NCI-H1048 (cell line): Measurements from ENCODE around the gene STK16.
"Not testable (repeated sequence)": the region's sequence is repeated elsewhere in the genome, so short reads cannot be mapped to it uniquely, and the experiment has no call there.

Experiments used
- DNase-seq: peaks from one replicate; lab custom pipeline; 2025; lab: John Stamatoyannopoulos, UW

Gene STK16

GRCh38 chr2:219244789-219245147 is 511 bp upstream of the STK16 start:
- DNase-seq = no peak

DNA sequence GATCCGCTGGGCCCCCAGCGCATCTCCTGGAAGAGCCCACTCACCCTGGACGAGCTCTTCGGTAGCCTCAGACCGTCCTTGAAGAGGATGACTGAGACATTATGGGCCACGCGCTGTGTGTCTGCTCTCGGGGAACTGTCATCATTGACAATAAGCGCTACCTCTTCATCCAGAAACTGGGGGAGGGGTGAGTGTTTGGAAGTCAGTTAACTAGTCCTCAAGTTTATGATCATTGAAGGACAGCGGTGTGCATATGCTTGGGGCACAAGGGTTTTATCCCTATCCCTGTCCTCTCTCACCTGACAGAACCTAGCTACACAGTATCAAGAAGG is 586 bp downstream of the STK16 start:
- no peak for DNase-seq

DNA sequence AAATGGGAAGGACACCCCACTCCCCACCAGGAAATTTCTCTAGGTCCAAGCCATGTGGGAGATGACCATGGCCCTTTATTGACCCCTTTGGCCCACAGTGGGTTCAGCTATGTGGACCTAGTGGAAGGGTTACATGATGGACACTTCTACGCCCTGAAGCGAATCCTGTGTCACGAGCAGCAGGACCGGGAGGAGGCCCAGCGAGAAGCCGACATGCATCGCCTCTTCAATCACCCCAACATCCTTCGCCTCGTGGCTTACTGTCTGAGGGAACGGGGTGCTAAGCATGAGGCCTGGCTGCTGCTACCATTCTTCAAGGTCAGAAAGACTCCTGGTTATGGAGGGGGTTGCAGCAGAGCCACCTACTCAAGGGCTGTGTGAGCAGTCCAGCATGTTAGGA is 1.3 kb downstream of the STK16 start:
- no peak for DNase-seq

DNA sequence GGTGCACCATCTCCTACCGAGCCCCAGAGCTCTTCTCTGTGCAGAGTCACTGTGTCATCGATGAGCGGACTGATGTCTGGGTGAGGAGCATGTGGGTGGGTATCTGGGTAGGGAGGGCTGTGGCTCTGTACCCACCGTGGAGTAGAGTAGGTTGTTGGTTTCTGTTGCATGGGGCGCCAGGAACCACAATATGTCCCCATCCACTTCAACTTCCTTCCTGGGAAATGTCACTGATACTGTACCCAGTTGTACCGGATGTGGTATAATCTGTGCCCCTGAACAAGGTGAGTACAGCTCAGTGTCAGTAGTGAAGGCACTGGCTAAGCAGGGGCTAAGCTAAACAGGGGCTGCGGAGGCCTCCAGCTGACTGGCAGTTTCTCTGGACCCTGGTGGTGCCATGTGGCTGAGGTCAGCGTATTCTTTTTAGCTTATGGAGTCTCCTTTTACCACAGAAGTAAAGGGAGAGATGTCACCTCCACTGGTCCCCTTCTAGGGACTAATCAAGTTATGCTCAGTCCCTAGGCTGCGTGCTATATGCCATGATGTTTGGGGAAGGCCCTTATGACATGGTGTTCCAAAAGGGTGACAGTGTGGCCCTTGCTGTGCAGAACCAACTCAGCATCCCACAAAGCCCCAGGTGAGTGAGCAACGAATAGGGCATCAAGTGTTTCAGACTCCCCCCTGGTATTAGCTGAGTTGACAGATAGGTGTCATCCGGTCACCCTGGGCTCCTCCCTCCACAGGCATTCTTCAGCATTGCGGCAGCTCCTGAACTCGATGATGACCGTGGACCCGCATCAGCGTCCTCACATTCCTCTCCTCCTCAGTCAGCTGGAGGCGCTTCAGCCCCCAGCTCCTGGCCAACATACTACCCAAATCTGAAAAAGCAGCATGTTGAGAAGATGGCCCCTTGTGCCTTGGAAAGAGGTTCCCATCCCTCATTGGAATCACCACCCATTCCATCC is 2.7 kb downstream of the STK16 start:
- no peak for DNase-seq

DNA sequence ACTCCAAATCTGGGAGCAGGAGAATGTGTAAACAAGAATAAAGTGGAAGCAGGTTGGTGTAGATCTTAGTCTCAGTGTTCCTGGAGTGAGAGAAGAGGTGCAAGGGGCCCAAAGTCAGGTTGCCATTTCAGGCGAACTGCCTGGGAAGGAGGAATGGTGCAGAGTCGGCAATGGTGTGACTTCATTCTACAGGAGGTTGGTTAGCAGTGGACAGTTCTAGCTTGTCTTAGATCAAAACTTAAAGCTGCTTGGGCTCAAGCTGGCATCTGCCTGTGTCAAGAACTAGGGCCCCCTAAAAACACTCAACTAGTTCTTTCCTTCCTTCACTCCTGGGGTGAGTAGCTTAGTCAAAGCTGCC is 3.5 kb downstream of the STK16 start:
- no peak for DNase-seq

DNA sequence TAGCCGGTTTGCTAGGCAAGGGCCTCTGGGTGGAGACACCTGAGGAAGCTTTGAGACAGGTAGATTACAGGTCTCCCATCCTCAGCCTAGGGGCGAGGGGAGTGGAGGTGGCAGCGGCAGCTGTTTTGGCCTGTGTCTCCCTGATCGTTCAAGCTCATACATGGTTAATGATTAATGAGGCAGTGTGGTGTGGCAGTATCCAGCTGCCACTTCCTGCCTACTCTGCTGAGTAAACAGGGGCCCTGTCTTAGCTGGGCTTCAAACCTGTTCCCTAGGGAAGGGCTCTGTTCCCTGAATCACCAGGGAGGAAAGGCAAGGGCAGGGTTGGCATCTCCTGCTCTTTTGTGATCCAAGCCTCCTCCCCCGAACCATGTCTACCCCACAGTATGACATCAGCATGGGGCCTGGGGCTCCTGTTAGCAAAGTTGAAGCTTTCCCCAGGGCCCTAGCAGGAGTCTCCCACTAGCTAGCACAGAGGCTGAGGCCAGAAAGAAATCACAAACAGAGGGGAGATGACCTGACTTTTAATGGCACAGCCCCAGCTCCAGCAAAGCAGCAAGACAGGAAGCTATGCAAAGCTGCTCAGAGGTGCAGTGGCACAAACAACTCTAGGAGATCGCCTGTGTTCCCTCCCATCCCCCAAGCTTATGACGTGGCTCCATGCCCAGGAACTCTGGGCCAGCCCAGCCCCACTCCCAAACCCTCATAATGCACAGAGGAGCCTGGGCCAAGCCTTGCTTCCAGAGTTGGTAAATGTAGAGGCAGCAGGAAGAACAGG is 4.1 kb downstream of the STK16 start:
- DNase-seq = no peak

DNA sequence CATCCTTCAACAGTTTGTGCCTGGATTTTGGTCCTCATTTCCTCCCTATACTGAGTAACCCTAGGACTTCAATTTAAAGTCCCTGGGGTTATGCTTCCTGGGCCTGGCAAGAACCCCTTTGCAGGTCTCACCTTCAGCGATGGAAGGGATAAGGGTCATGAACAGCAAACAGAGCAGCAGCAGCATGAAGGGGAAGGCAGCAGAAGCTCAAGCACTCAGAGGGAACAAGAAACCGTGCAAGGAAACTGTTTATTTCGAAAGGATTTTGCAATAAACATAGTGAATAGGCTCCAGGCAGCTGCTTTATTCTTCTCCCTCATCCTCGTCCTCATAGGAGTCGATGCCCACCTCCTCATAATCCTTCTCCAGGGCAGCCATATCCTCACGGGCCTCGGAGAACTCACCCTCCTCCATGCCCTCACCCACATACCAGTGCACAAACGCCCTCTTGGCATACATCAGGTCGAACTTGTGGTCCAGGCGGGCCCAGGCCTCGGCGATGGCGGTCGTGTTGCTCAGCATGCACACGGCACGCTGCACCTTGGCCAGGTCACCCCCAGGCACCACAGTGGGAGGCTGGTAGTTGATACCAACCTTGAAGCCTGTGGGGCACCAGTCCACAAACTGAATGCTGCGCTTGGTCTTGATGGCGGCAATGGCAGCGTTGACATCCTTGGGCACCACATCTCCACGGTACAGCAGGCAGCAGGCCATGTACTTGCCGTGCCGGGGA is 4.9 kb downstream of the STK16 start:
- DNase-seq = no peak

DNA sequence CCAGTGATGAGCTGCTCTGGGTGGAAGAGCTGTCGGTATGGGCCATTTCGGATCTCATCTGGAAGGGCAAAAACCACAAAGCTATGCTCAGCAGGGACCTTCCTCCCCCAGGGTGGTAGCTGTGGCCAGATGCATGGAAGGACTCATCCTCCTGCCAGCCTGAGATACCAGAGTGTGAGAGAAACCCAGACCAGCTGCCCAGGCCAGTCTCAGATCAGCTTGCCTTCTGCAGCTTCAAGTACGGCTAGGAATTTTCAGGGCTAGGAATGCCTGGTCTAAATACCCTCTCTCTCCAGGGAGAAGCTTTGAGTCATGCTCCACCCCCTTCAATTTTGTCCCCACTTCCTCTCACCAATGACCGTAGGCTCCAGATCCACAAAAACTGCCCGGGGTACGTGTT is 6.4 kb downstream of the STK16 start:
- DNase-seq = no peak

DNA sequence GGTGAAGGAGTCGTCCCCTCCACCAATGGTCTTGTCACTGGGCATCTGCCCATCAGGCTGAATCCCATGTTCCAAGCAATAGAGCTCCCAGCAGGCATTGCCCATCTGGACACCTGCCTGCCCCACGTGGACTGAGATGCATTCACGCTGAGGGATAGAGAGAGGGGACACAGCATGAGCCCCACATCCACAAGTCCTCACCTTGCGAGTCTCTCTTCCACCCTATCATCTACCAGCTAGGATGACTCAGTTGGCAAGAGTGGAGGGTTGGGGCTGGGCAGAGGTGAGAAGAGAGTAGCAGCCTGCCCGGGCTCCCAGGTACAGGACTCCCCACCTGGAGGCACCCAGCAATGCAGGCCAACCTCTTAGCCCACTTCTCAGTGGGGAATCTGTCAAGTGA is 6.8 kb downstream of the STK16 start:
- no peak for DNase-seq

DNA sequence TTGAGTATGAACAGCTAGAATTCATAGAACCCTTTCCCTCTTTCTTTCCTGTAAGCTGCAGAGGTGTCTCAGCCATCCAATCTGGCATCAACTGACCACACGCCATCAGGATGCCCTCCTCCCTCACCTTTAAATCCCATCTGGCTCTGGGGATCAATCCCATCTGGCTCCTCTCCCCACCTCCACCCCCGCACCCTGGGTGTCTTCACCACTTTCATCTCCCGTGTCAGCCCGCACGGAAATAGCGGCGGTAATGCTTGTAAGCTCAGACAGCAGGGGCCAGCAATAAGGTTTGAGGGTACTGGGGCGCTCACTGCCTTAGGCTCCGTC is 7.3 kb downstream of the STK16 start:
- DNase-seq = no peak

DNA sequence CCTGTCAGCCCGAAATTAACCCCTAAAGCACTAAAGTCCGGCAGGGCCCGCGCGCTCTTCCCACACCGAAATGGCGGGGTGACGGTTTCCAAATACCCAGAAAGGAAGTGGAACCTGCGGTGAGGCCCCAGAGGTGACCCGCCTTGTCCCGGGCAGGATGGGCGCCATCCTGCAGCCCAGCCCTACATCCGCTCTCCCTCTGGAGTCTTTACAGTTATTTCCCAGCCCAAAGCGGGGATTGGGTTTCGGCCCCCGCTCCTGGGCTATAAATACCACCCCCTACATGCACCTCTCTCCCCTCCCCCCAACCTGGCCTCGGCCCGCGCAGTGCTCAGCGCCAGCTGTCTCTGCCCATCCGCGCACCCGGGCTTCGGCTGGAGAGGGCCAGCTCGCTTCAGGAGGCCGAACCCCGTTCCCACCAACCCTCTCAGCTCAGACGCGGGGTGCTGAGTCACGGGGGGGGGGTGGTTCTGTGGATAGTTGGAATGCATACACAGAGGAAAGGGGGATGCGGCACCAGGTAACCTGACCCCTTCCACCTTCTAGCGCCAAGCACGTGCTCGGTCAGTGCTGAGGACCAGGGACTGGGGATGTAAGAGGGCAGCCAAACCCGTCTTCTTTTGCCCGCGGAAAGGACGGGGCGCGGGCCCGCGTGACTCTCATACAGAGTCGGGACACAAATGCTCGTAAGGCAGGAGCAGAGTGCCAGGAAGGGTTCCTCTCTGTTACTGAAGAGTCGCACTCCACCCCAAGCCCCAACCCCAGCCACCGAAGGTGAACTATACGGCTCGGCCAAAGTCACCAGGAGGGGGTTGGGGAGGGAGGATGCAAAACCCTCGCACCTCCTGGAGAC is 7.8 kb downstream of the STK16 start, which contains the start of gene TUBA4B:
TUBA4B (plus strand) TSS at position 344 of the 853 bp plus-strand sequence; CDS start at position 509, 165 bp downstream.
- DNase-seq = no peak

DNA sequence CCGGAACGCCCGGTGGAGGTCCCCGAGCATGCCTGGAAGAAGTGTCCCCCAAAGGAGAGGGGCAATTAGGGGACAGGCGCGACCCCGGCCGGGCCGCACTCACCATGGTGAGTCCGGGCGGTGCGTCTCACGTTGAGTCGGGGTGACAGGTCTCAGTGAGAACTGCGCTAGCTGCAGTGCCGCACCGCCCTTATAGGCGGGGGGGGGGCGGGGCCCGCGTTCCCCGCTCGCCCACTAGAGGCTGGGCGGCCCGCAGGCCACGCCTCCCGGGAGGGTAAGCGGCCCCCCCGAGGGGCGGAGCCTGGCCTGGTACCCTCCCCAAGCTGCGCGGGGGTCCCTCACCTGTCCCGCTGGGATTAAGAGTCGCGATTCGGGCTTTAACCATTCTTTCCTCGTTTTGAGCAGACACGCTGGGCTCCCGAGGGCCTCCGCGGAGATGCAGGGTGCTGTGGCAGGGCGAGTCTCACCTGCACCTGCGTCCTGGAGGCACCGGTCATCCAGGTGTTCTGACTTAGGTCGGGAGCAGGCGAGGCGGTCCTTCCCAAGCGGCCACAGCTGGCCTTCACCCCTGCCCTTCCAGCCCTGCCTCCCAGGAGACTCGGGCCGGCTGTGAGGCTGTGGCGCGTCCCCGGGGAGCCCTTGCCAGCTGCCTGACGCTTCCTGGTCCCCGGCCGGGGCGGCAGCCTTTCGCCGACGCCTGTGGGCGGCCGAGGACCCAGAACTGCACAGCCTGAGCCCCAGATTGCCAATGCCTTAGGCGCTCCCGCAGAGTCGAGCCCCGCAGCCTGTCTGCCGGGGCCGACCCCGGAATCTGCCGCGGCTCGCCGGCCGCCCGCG is 8.7 kb downstream of the STK16 start, which contains the start of gene TUBA4A:
TUBA4A (minus strand) TSS at position 166 of the 837 bp plus-strand sequence; CDS start at position 106, 60 bp downstream.
- DNase-seq = no peak

DNA sequence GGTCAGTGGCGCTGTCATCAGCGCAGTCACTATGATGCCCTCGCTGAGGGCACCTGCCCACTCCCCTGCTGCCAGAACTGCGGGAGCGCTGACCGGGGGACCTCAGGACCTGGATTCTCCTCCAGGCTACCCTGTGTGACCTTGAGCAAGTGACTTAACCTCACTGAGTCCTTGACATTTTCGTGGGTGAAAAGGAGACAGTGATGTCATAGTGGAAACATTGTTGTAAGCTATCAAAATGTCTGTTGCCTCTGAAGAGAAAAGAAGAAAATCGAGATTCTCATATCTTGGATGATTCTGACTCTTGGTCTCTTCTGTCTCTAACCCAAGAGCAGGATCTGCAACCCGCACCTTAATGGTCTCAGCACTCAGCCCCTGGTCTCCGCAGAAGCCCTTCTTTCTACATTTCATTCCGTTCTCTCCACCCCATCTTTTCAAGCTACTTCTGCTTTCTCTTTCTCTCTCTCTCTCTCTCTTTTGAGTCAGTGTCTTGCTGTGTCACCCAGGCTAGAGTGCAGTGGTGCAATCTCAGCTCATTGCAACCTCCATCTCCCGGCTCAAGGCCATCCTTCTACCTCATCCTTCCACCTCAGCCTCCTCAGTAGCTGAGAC is 9.4 kb downstream of the STK16 start:
- DNase-seq = no peak

GRCh38 chr2:219258942-219259341 is 13.7 kb downstream of the STK16 start:
- DNase-seq = not testable (repeated sequence)

DNA sequence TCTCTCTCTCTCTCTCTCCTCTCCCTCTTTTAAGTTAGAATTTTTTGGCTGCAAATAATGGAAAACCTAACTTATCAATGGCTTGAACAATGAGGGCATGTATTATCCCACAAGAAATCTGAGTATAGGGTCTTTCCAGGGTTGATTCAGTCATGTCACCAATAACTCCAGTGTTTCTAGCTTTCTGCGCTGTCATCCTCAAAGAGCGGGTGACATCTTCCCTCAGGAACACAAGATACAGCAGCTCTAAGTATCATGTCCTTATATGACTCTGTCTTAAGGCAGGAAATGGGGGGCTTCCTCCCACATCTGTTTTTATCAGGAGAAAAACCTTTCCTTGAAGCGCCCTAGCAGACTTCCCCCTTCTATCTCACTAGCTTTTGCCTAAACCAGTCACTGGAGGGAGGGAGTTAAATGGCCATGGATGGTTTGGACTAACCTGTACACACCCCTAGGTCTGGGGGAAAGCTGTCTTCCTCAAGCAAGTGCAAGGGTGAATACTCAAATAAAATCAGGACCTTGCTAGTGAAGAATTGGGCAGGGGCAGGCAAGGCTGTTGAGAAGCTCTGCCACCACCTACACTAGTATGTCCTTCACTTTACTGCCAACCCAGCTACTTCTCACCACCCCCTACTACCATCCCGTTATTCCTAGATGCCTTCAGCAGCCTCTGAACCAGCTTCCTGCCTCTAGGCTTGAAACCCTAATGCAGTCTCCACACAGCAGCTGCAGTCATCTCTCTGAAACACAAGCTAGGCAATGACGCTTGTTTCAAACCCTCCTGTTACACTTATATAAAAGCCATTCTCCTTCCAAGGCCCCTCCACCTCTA is 16.0 kb downstream of the STK16 start:
- no peak for DNase-seq

DNA sequence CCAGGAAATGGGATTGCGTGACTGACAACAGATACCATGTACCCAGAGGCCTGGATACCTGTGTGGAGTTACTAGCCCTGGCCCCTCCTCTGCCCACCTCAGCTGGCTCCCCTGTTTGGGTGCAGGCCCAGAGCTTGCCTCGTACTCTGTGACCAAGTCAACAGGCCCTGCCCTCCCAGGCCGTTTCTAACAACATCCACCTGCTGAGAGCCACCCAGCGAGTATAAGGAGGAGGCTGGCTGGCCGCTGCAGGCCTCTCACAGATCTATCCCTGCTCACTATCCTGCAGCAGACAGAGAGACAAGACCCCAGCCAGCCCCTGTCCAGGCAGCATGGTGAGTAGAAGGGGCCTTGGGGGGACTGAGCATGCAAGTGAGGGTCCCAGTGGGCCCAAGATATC is 21.0 kb downstream of the STK16 start:
- no peak for DNase-seq

DNA sequence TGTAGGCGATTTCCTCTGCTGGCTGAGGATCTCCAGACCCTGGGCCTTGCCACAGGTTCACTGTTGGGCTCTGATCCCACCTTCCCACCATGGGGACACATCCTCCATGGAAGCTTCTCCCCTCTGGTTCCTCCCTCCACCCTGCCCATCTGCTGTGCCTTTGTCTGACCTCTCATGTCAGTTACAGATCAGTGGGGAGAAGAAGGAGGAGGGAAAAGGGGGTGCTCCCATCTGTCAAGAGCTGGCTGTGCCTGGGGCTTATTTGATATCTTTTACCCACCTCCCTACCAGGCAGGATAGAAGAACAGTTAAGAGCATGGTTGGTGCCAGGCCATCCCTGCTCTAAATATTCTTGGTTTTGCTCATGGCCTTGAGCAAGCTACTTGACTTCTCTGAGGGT is 21.6 kb downstream of the STK16 start:
- DNase-seq = no peak

DNA sequence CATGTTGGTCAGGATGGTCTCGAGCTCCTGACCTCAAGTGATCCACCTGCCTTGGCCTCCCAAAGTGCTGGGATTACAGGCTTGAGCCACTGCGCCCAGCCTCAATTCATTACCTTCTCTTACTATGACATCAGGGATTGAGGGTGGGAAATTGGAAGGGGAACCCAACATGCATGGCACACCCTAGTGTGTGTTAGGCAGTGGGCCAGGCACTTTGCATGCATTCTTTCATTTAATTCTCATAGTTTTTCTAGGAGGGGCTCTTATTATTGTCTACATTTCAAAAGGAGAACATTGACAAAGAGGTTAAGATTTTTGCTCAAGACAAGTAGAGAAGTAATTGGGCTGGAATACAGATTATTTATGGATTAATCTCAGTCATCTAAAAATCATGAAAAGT is 23.0 kb downstream of the STK16 start:
- DNase-seq = no peak

- no peak for DNase-seq
Measured at GRCh38 chr2:219269362-219270054, 24.2 kb downstream of the STK16 start.
